Bone marrow (tissue), 2 donors: ENCODE measurements around the gene GJD2.

Experiments
- DNase-seq, 2 donors: peaks; one replicate each; lab custom pipeline; 2025; lab: John Stamatoyannopoulos, UW

GJD2 gene

GRCh38 chr15:34754674-34755418, at the start of gene GJD2:
GJD2 (minus strand) TSS chr15:34754998; CDS start chr15:34754488, 510 bp downstream.
- DNase-seq = no peak

GRCh38 chr15:34804113-34804512, 49.3 kb upstream of the GJD2 start:
- DNase-seq = no peak

GRCh38 chr15:34802803-34803750, 48.3 kb upstream of the GJD2 start:
- no peak for DNase-seq

- no peak for DNase-seq
Observed at GRCh38 chr15:34802371-34802770, 47.6 kb upstream of the GJD2 start.

- no peak for DNase-seq
Observed at GRCh38 chr15:34799149-34800101, 44.6 kb upstream of the GJD2 start.

GRCh38 chr15:34796847-34797435, 42.1 kb upstream of the GJD2 start:
- DNase-seq = no peak

- DNase-seq = no peak
Observed at GRCh38 chr15:34795267-34796081, 40.7 kb upstream of the GJD2 start, which contains the start of gene ACTC1. ACTC1 (minus strand) TSS chr15:34795549; CDS start chr15:34794808, 741 bp downstream.

- no peak for DNase-seq
Observed at GRCh38 chr15:34794590-34795206, 39.9 kb upstream of the GJD2 start.

GRCh38 chr15:34793901-34794300, 39.1 kb upstream of the GJD2 start:
- no peak for DNase-seq

GRCh38 chr15:34793071-34793470, 38.3 kb upstream of the GJD2 start:
- DNase-seq = no peak

- no peak for DNase-seq
Observed at GRCh38 chr15:34791701-34792100, 36.9 kb upstream of the GJD2 start.

- no peak for DNase-seq
Observed at GRCh38 chr15:34790121-34790520, 35.3 kb upstream of the GJD2 start.

GRCh38 chr15:34789326-34789725, 34.5 kb upstream of the GJD2 start:
- no peak for DNase-seq

GRCh38 chr15:34786206-34786605, 31.4 kb upstream of the GJD2 start:
- no peak for DNase-seq

GRCh38 chr15:34783991-34784390, 29.2 kb upstream of the GJD2 start:
- DNase-seq = no peak

GRCh38 chr15:34783431-34783830, 28.6 kb upstream of the GJD2 start:
- no peak for DNase-seq

- no peak for DNase-seq
Observed at GRCh38 chr15:34782901-34783300, 28.1 kb upstream of the GJD2 start.

- no peak for DNase-seq
Observed at GRCh38 chr15:34780725-34781124, 25.9 kb upstream of the GJD2 start.

GRCh38 chr15:34776606-34777105, 21.9 kb upstream of the GJD2 start:
- no peak for DNase-seq

GRCh38 chr15:34773917-34774316, 19.1 kb upstream of the GJD2 start:
- DNase-seq = no peak
